Left lung (tissue), 10 donors: ENCODE results near the gene BST1. TPM values are rescaled to one million over a fixed set of nuclear protein-coding genes. Genes with fewer than 3 reads are reported as not detected.

Experiments used
- ATAC-seq: fragments of 200-7000 bp; cut with Tn5 transposase; one replicate; pipeline ENCODE4 v1.9.1; 2020; ENCODE audit warnings: moderate library complexity
- DNase-seq, 4 donors: peaks; one replicate each; pipeline ENCODE4 v3.0.0-alpha.2; 2013 to 2020
- H3K27ac ChIP-seq, 2 donors: fragments of 200-600 bp; sonication (generic) in 1 of 2; one replicate each; pipeline versions ENCODE4 v1.5.0 to v1.8.0; 2020 to 2021
- H3K27me3 ChIP-seq, 2 donors: fragments of 200-600 bp; sonication (generic) in 1 of 2; one replicate each; pipeline versions ENCODE4 v1.5.0 to v1.8.0; 2020 to 2021
- H3K36me3 ChIP-seq, 2 donors: fragments of 200-600 bp; sonication (generic) in 1 of 2; one replicate each; pipeline versions ENCODE4 v1.5.0 to v1.8.0; 2020 to 2021
- H3K4me1 ChIP-seq, 2 donors: fragments of 200-600 bp; one replicate each; pipeline ENCODE4 v1.8.0; 2021
- H3K4me3 ChIP-seq, 2 donors: fragments of 200-600 bp; sonication (generic) in 1 of 2; one replicate each; pipeline versions ENCODE4 v1.5.0 to v1.8.0; 2020 to 2021; ENCODE audit warnings: mild to moderate bottlenecking in 1 of 2
- H3K9me3 ChIP-seq, 2 donors: fragments of 200-600 bp; sonication (generic) in 1 of 2; one replicate each; pipeline versions ENCODE4 v1.5.0 to v1.8.0; 2020 to 2021
- CTCF ChIP-seq, 2 donors: fragments of 200-600 bp; sonication (generic) in 1 of 2; IDR thresholded peaks; one replicate each; pipeline versions ENCODE4 v1.5.0 to v1.8.0; 2021; ENCODE audit warnings: antibody characterized with exemption in 2 of 2
- intact Hi-C, 2 donors: fragments of 100-400 bp; cut with DNase I; formaldehyde crosslinking; loops; one replicate each; pipeline versions ENCODE4 v1.11.2 to v1.14.2; 2022
- polyA plus RNA-seq, 6 donors: library from polyadenylated mRNA; unstranded; fragments of 120-200 nt; gene quantifications; one replicate each; pipeline ENCODE4 v1.2.1, GENCODE V29; 2013; ENCODE audit not compliant: insufficient read length in 6 of 6
- total RNA-seq, 2 donors: library from RNA; stranded (reverse); fragmentation: NEBNext Ultra II Directional; extraction: Animal tissue kit (Norgen Biotek cat#: 25700); gene quantifications; one replicate each; pipeline ENCODE4 v1.2.1, GENCODE V29; 2021
- donor health status: DM: no; HTN: yes; CAD: no.
- donor health status: DM: no; HTN: no; CAD: no.

Gene BST1
- total and polyA plus RNA-seq, 8 donors, result 3.3 to 20.8 (median 4.2) TPM

GRCh38 chr4:15774020-15774420 is 71.2 kb downstream of the BST1 start:
- peak in 1 of 4 donors; percentile 54 for DNase-seq
- Histone ChIP-seq H3K4me3 (no peak overlapping the region), H3K4me1 (peaks cover under 1 to 11% of the 10 kb centered on the region in 2 donors), H3K36me3 (no peaks in the 10 kb centered on the region), H3K27me3 (peaks cover 0 to 12% of the 10 kb centered on the region in 2 donors), H3K27ac (peak overlapping the region in 1 of 2 donors; percentile 41), H3K9me3 (no peaks in the 10 kb centered on the region)
- no peak for TF ChIP-seq CTCF (IDR thresholded peaks at IDR 0.05)
- intact Hi-C loops, result no loop called here
- ATAC-seq, result peak; percentile 75

- intact Hi-C loops, result no loop called here
- no peak overlapping the region for H3K27ac ChIP-seq
- H3K9me3 ChIP-seq, result no peaks in the 10 kb centered on the region
- no peak overlapping the region for H3K4me3 ChIP-seq
- peaks cover 0 to 12% of the 10 kb centered on the region in 2 donors for H3K27me3 ChIP-seq
- peaks cover 11 to 37% of the 10 kb centered on the region in 2 donors for H3K4me1 ChIP-seq
- TF ChIP-seq CTCF (IDR thresholded peaks at IDR 0.05), result no peak
- DNase-seq (no peak), ATAC-seq (no peak)
- no peaks in the 10 kb centered on the region for H3K36me3 ChIP-seq
Measured at GRCh38 chr4:15776871-15777648, 74.2 kb downstream of the BST1 start.

- Histone ChIP-seq H3K4me3 (peak overlapping the region; percentile 38 to 60), H3K4me1 (peaks cover 11 to 44% of the 10 kb centered on the region in 2 donors), H3K36me3 (no peaks in the 10 kb centered on the region), H3K27me3 (peaks cover 0 to 12% of the 10 kb centered on the region in 2 donors), H3K27ac (peak overlapping the region; percentile 68 to 78), H3K9me3 (no peaks in the 10 kb centered on the region)
- no peak for TF ChIP-seq CTCF (IDR thresholded peaks at IDR 0.05)
- DNase-seq (no peak), ATAC-seq (no peak)
- intact Hi-C loops, result no loop called here
Measured at GRCh38 chr4:15777697-15778288, 74.9 kb downstream of the BST1 start.

GRCh38 chr4:15778289-15779241 is 75.7 kb downstream of the BST1 start, which contains the start of gene CD38:
Gene CD38 (plus strand): TSS chr4:15778328. CDS start chr4:15778415, 87 bp downstream.
- peak; percentile 77 for ATAC-seq
- intact Hi-C loops, result no loop called here
- H3K9me3 ChIP-seq, result no peaks in the 10 kb centered on the region
- peak within 1 kb of the TSS; percentile 68 to 78 for H3K27ac ChIP-seq
- DNase-seq, result peak in 3 of 4 donors; percentile 21 to 88 (median 66)
- H3K4me1 ChIP-seq, result peaks cover 11 to 52% of the 10 kb centered on the region in 2 donors
- peak within 1 kb of the TSS; percentile 38 to 60 for H3K4me3 ChIP-seq
- peaks cover 0 to 12% of the 10 kb centered on the region in 2 donors for H3K27me3 ChIP-seq
- TF ChIP-seq CTCF (IDR thresholded peaks at IDR 0.05), result no peak
- no peaks in the 10 kb centered on the region for H3K36me3 ChIP-seq
